GM12878 (cell line): Measurements from ENCODE around the gene NUDCD3. TPM values are rescaled to one million over a fixed set of nuclear protein-coding genes. Genes with fewer than 3 reads are reported as not detected.

Experiments
- ATAC-seq: fragments of 200-7000 bp; cut with Tn5 transposase; 3 replicates; pipeline ENCODE4 v1.9.1; 2020; ENCODE audit warnings: mild to moderate bottlenecking, moderate library complexity
- BruUV-seq: library from RNA; stranded (reverse); fragments of 400-500 nt; replicated peaks from 2 replicates; lab custom pipeline; 2021; lab: Mats Ljungman, UMichigan
- CTCF ChIA-PET: fragments of 300-600 bp; sonication (Branson Sonifier 250); formaldehyde crosslinking; extraction: SDS; loops from one replicate; lab custom pipeline; 2021; ENCODE audit warnings: inconsistent platforms; lab: Yijun Ruan, JAX
- POLR2A ChIA-PET: fragments of 350-600 bp; formaldehyde crosslinking; extraction: SDS; loops from one replicate; lab custom pipeline; 2021; ENCODE audit warnings: inconsistent platforms; lab: Charles Lee
- RAD21 ChIA-PET: fragments of 300-600 bp; sonication (Branson Sonifier 250); formaldehyde crosslinking; loops from one replicate; lab custom pipeline; 2023; ENCODE audit warnings: antibody characterized with exemption; ENCODE audit not compliant: unreplicated experiment; lab: Charles Lee
- SMC1A ChIA-PET: fragments of 300-600 bp; sonication (Branson Sonifier 250); formaldehyde crosslinking; loops from one replicate; lab custom pipeline; 2023; ENCODE audit not compliant: unreplicated experiment, uncharacterized antibody; lab: Charles Lee
- DNase-seq: peaks from one replicate; pipeline ENCODE4 v3.0.0-alpha.2; 2011; ENCODE audit warnings: low read depth, low spot score
- FAIRE-seq: peaks from 3 replicates; lab custom pipeline; 2011; peaks lifted over from hg19 to GRCh38; lab: Jason Lieb, UNC
- H2AFZ ChIP-seq: 2 replicates; pipeline ENCODE4 v1.6.0; 2011; ENCODE audit warnings: low read depth, low read length, control low read depth; ENCODE audit not compliant: control insufficient read depth
- H3K27ac ChIP-seq: 2 replicates; pipeline ENCODE4 v1.5.1; 2011; ENCODE audit warnings: control low read depth; ENCODE audit not compliant: control insufficient read depth, insufficient read depth
- H3K27me3 ChIP-seq, 2 experiments: replicated peaks in 1 of 2; 2 replicates each; pipeline versions ENCODE4 v1.6.0 to v1.6.1; 2011; ENCODE audit warnings: low read length in 1 of 2; ENCODE audit not compliant: control insufficient read depth in 2 of 2, insufficient read depth in 2 of 2
- H3K36me3 ChIP-seq, 2 experiments: 2 replicates each; pipeline ENCODE4 v1.5.1; 2011; ENCODE audit warnings: low read length in 1 of 2; ENCODE audit not compliant: control insufficient read depth in 2 of 2, insufficient read depth in 2 of 2
- H3K4me1 ChIP-seq: 2 replicates; pipeline ENCODE4 v1.6.1; 2011; ENCODE audit warnings: mild to moderate bottlenecking, low read length, moderate library complexity, mixed read lengths; ENCODE audit not compliant: control insufficient read depth, insufficient read depth
- H3K4me2 ChIP-seq: 2 replicates; pipeline ENCODE4 v1.6.0; 2011; ENCODE audit warnings: control low read depth; ENCODE audit not compliant: control insufficient read depth, insufficient read depth
- H3K4me3 ChIP-seq: fragments of 200-600 bp; sonication (generic); 2 replicates; pipeline ENCODE4 v1.5.1; 2016
- H3K79me2 ChIP-seq: 2 replicates; pipeline ENCODE4 v1.6.0; 2011; ENCODE audit warnings: low read length; ENCODE audit not compliant: control insufficient read depth, insufficient read depth
- H3K9ac ChIP-seq: 2 replicates; pipeline ENCODE4 v1.8.0; 2011; ENCODE audit warnings: low read length, control low read depth, mixed read lengths; ENCODE audit not compliant: control insufficient read depth, insufficient read depth
- H3K9me3 ChIP-seq: replicated peaks from 3 replicates; pipeline ENCODE4 v1.5.1; 2011; ENCODE audit warnings: mild to moderate bottlenecking, low read length; ENCODE audit not compliant: control insufficient read depth, insufficient read depth
- H4K20me1 ChIP-seq: 2 replicates; pipeline ENCODE4 v1.6.0; 2011; ENCODE audit not compliant: control insufficient read depth, insufficient read depth
- BCL11A ChIP-seq: IDR thresholded peaks from 2 replicates; pipeline ENCODE4 v1.6.1; 2011; ENCODE audit warnings: low read depth, low read length
- HDAC6 ChIP-seq: fragments of 200-600 bp; sonication (generic); IDR thresholded peaks from one replicate; pipeline ENCODE4 v1.8.0; 2017; ENCODE audit warnings: antibody characterized with exemption; ENCODE audit not compliant: unreplicated experiment
- IKZF1 ChIP-seq: fragments of 450-650 bp; conservative IDR thresholded peaks from 2 replicates; pipeline ENCODE4 v1.6.1; 2017; ENCODE audit warnings: antibody characterized with exemption, mild to moderate bottlenecking
- POU2F2 ChIP-seq: IDR thresholded peaks from 3 replicates; pipeline ENCODE4 v1.6.1; 2011; ENCODE audit warnings: low read depth, mild to moderate bottlenecking, low read length, borderline replicate concordance
- TARDBP ChIP-seq: IDR thresholded peaks from 2 replicates; pipeline ENCODE4 v1.6.1; 2016; ENCODE audit warnings: borderline replicate concordance
- ZNF24 ChIP-seq: fragments of 450-650 bp; IDR thresholded peaks from 2 replicates; pipeline ENCODE4 v1.6.1; 2017; ENCODE audit warnings: antibody characterized with exemption, mild to moderate bottlenecking
- ZNF384 ChIP-seq: IDR thresholded peaks from 2 replicates; pipeline ENCODE4 v1.6.1; 2012; ENCODE audit warnings: low read depth, mild to moderate bottlenecking, low read length, improper control_type of control experiment, borderline replicate concordance
- WGBS: methylation state at CpG from one replicate; pipeline ENCODE4 v1.1.6; 2016; ENCODE audit warnings: low lambda C conversion rate; ENCODE audit not compliant: insufficient replicate concordance, insufficient coverage; ENCODE audit errors: missing lambda C conversion rate; 5-methylcytosine and 5-hydroxymethylcytosine counted together
- in situ Hi-C: fragments of 300-500 bp; cut with MboI; formaldehyde crosslinking; loops from 9 replicates; pipeline ENCODE4 v1.14.3; 2018; ENCODE audit warnings: mixed read lengths
- intact Hi-C: fragments of 100-400 bp; cut with micrococcal nuclease; formaldehyde crosslinking; loops from one replicate; pipeline ENCODE4 v1.14.2; 2022; ENCODE audit not compliant: unreplicated experiment
- polyA plus RNA-seq, 11 experiments: library from polyadenylated mRNA; depleted of rRNA in 4 of 11; unstranded in 6 of 11; stranded (reverse) in 5 of 11; fragments of >200 nt; fragmentation: Nextera tagmentation in 4 of 11; fragmentation: Illumina TruSeq in 1 of 11; extraction: Ambion mirVana in 4 of 11; extraction: Trizol in 1 of 11; gene quantifications; 1 replicate in 1 of 11; 2 replicates in 10 of 11; pipeline versions ENCODE4 v1.2.1 to v1.2.3, GENCODE V29; 2011 to 2016; ENCODE audit warnings: inconsistent platforms in 2 of 11, missing spikeins in 2 of 11, low read depth in 1 of 11
- total RNA-seq, 4 experiments: library from RNA; depleted of rRNA in 3 of 4; stranded (reverse); fragments of >200 nt in 3 of 4; fragmentation: Illumina TruSeq in 1 of 4; extraction: Trizol in 1 of 4; gene quantifications; 2 replicates each; pipeline versions ENCODE4 v1.2.1 to v1.2.3, GENCODE V29; 2013 to 2021
- TF ChIP-seq, protein P1 (sequence below): fragments of 450-650 bp; formaldehyde crosslinking; IDR thresholded peaks from 2 replicates; pipeline ENCODE4 v1.4.0; 2022; ENCODE audit warnings: mild to moderate bottlenecking, moderate library complexity
- TF ChIP-seq, protein P2 (sequence below): IDR thresholded peaks from 2 replicates; pipeline ENCODE4 v1.6.1; 2011; ENCODE audit warnings: mild to moderate bottlenecking, low read depth, low read length, moderate library complexity; ENCODE audit not compliant: insufficient replicate concordance

Gene NUDCD3
- total and polyA plus RNA-seq, 10 of the 15 experiments (the other 5 are each of a cell fraction or from before 2014, with no cell fraction given), result 25.0 to 89.8 (median 46.4) TPM

DNA sequence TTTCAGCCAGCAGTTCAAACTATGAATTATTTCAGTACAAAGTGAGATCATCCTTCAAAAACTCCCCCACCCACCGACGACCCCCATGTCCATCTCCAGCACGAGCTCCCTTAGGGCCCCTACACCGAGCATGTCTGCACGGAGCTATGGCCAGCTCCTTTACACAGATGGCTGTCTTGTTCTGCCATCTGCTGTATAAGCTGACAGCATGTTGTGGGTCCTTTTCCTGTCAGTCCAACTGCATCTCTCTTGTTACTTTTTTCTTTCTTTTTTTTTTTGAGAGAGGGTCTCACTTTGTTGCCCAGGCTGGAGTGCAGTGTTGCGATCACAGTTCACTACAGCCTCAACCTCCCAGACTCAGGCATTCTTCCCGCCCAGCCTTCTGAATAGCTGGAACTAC, 29.1 kb upstream of the NUDCD3 start:
- H3K9me3 ChIP-seq, result no peaks in the 10 kb centered on the region
- H3K27me3 ChIP-seq, result peaks cover 2 to 7% of the 10 kb centered on the region in 2 experiments
- intact Hi-C loops, result no loop called here
- POLR2A ChIA-PET, result no interaction called here
- ATAC-seq (no peak), DNase-seq (no peak), FAIRE-seq (no peak)
- TF ChIP-seq, protein P1, sequence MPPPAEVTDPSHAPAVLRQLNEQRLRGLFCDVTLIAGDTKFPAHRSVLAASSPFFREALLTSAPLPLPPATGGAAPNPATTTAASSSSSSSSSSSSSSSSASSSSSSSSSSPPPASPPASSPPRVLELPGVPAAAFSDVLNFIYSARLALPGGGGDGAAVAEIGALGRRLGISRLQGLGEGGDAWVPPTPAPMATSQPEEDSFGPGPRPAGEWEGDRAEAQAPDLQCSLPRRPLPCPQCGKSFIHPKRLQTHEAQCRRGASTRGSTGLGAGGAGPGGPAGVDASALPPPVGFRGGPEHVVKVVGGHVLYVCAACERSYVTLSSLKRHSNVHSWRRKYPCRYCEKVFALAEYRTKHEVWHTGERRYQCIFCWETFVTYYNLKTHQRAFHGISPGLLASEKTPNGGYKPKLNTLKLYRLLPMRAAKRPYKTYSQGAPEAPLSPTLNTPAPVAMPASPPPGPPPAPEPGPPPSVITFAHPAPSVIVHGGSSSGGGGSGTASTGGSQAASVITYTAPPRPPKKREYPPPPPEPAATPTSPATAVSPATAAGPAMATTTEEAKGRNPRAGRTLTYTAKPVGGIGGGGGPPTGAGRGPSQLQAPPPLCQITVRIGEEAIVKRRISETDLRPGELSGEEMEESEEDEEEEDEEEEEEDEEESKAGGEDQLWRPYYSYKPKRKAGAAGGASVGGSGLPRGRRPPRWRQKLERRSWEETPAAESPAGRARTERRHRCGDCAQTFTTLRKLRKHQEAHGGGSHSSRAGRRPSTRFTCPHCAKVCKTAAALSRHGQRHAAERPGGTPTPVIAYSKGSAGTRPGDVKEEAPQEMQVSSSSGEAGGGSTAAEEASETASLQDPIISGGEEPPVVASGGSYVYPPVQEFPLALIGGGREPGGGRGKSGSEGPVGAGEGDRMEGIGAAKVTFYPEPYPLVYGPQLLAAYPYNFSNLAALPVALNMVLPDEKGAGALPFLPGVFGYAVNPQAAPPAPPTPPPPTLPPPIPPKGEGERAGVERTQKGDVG (CRISPR knock-in tag), result no peak
- no peak for TF ChIP-seq IKZF1
- no peak for TF ChIP-seq TARDBP
- no peak for TF ChIP-seq ZNF384
- no peak for TF ChIP-seq HDAC6
- no peak for TF ChIP-seq ZNF24
- TF ChIP-seq, protein P2, sequence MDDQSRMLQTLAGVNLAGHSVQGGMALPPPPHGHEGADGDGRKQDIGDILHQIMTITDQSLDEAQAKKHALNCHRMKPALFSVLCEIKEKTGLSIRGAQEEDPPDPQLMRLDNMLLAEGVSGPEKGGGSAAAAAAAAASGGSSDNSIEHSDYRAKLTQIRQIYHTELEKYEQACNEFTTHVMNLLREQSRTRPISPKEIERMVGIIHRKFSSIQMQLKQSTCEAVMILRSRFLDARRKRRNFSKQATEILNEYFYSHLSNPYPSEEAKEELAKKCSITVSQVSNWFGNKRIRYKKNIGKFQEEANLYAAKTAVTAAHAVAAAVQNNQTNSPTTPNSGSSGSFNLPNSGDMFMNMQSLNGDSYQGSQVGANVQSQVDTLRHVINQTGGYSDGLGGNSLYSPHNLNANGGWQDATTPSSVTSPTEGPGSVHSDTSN, result no peak
- TF ChIP-seq POU2F2, result no peak
- TF ChIP-seq BCL11A, result no peak
- CTCF ChIA-PET, result interaction anchor here (0.9 to 1.8 kb wide), 4 partner anchors 8 to 171 kb away, joined by 3 to 7 read pairs (median 3); no protein-coding TSS in a partner anchor
- SMC1A ChIA-PET, result interaction anchor here (0.5 kb wide), 1 partner anchor 279 kb away, joined by 3 read pairs; no protein-coding TSS in a partner anchor
- no peak overlapping the region for H3K4me3 ChIP-seq
- no peak overlapping the region for H3K9ac ChIP-seq
- no peaks in the 10 kb centered on the region for H3K79me2 ChIP-seq
- in situ Hi-C loops, result no loop called here
- H2AFZ ChIP-seq, result no peak overlapping the region
- H3K27ac ChIP-seq, result no peak overlapping the region
- no peak overlapping the region for H3K4me2 ChIP-seq
- H4K20me1 ChIP-seq, result no peaks in the 10 kb centered on the region
- no peaks in the 10 kb centered on the region for H3K36me3 ChIP-seq
- no peaks in the 10 kb centered on the region for H3K4me1 ChIP-seq
- WGBS, result 35% methylated on average over 7 of the region's 7 CpGs
- RAD21 ChIA-PET, result no interaction called here
- BruUV-seq, result no TSS peak
